ENCODE results near the gene WFDC12. TPM values are rescaled to one million over a fixed set of nuclear protein-coding genes. Genes with fewer than 3 reads are reported as not detected.

WFDC12 gene
- total RNA-seq, 2 donors from 2014 or later, result not detected

GRCh38 chr20:45096781-45097180, 27.5 kb downstream of the WFDC12 start:
- intact Hi-C loops (cut with DNase I), result loop anchor here (1.0 to 10.0 kb wide), 4 partner anchors 54 to 198 kb away; no protein-coding TSS in a partner anchor
- DNase-seq (no peak), ATAC-seq (no peak)

GRCh38 chr20:45095805-45096238, 28.4 kb downstream of the WFDC12 start:
- DNase-seq (peak; percentile 58), ATAC-seq (peak; percentile 39 to 55)
- intact Hi-C loops (cut with DNase I), result loop anchor here (1.0 to 10.0 kb wide), 4 partner anchors 54 to 199 kb away; no protein-coding TSS in a partner anchor

GRCh38 chr20:45094864-45095574, 29.2 kb downstream of the WFDC12 start:
- DNase-seq (no peak), ATAC-seq (no peak)
- intact Hi-C loops (cut with DNase I), result loop anchor here (5.0 to 10.0 kb wide), 4 partner anchors 43 to 200 kb away; no protein-coding TSS in a partner anchor

GRCh38 chr20:45094201-45094600, 30.1 kb downstream of the WFDC12 start:
- no peak for ATAC-seq
- intact Hi-C loops (cut with DNase I), result loop anchor here (5.0 to 10.0 kb wide), 3 partner anchors 42 to 201 kb away; no protein-coding TSS in a partner anchor

GRCh38 chr20:45092898-45093297, 31.4 kb downstream of the WFDC12 start:
- ATAC-seq (no peak), DNase-seq (no peak)

More at GRCh38 chr20:45094201-45094600, 30.1 kb downstream of the WFDC12 start:
- DNase-seq, result no peak

GRCh38 chr20:45091366-45091765, 32.9 kb downstream of the WFDC12 start:
- no peak for ATAC-seq
- intact Hi-C loops (cut with DNase I), result loop anchor here (5.0 to 10.0 kb wide), 3 partner anchors 39 to 203 kb away; no protein-coding TSS in a partner anchor

More at GRCh38 chr20:45092898-45093297, 31.4 kb downstream of the WFDC12 start:
- intact Hi-C loops (cut with DNase I), result loop anchor here (5.0 to 10.0 kb wide), 3 partner anchors 41 to 202 kb away; no protein-coding TSS in a partner anchor

GRCh38 chr20:45090481-45090880, 33.8 kb downstream of the WFDC12 start:
- DNase-seq, result no peak
- intact Hi-C loops (cut with DNase I), result loop anchor here (5.0 to 10.0 kb wide), 3 partner anchors 38 to 204 kb away; no protein-coding TSS in a partner anchor
- ATAC-seq, result no peak

More at GRCh38 chr20:45091366-45091765, 32.9 kb downstream of the WFDC12 start:
- no peak for DNase-seq

- intact Hi-C loops (cut with DNase I), result no loop called here
- DNase-seq (no peak), ATAC-seq (peak in 1 of 2 donors; percentile 64)
Measured at GRCh38 chr20:45088247-45088646, 36.0 kb downstream of the WFDC12 start.

- DNase-seq (no peak), ATAC-seq (no peak)
- intact Hi-C loops (cut with DNase I), result no loop called here
Measured at GRCh38 chr20:45087814-45088213, 36.5 kb downstream of the WFDC12 start.

- DNase-seq (no peak), ATAC-seq (no peak)
- intact Hi-C loops (cut with DNase I), result no loop called here
Measured at GRCh38 chr20:45087097-45087790, 37.0 kb downstream of the WFDC12 start.

- no peak for ATAC-seq
- no peak for DNase-seq
- intact Hi-C loops (cut with DNase I), result no loop called here
Measured at GRCh38 chr20:45085867-45086266, 38.4 kb downstream of the WFDC12 start.

GRCh38 chr20:45085289-45085688, 39.0 kb downstream of the WFDC12 start:
- ATAC-seq (no peak), DNase-seq (no peak)
- intact Hi-C loops (cut with DNase I), result no loop called here

- ATAC-seq, result no peak
- DNase-seq, result no peak
- intact Hi-C loops (cut with DNase I), result no loop called here
Measured at GRCh38 chr20:45083127-45083526, 41.1 kb downstream of the WFDC12 start.

- intact Hi-C loops (cut with DNase I), result no loop called here
- no peak for ATAC-seq
- no peak for DNase-seq
Measured at GRCh38 chr20:45082468-45082867, 41.8 kb downstream of the WFDC12 start.

GRCh38 chr20:45080867-45081624, 43.2 kb downstream of the WFDC12 start:
- no peak for DNase-seq
- intact Hi-C loops (cut with DNase I), result no loop called here
- no peak for ATAC-seq

GRCh38 chr20:45077559-45077958, 46.7 kb downstream of the WFDC12 start:
- ATAC-seq, result no peak

More at GRCh38 chr20:45077559-45077958, 46.7 kb downstream of the WFDC12 start:
- DNase-seq, result no peak
- intact Hi-C loops (cut with DNase I), result no loop called here
